HG03066 (cell line): ENCODE measurements around the gene ITGA2B.
A peak's percentile ranks its signal among the peaks of the same experiment; 100 is the strongest.
"Not testable (repeated sequence)": the region's sequence is repeated elsewhere in the genome, so short reads cannot be mapped to it uniquely, and the experiment has no call there.

Source experiments
- ATAC-seq: cut with Tn5 transposase; IDR thresholded peaks from one replicate; pipeline ENCODE4 v1.9.1; 2021; ENCODE audit warnings: low read depth; ENCODE audit not compliant: unreplicated experiment

Gene ITGA2B

DNA sequence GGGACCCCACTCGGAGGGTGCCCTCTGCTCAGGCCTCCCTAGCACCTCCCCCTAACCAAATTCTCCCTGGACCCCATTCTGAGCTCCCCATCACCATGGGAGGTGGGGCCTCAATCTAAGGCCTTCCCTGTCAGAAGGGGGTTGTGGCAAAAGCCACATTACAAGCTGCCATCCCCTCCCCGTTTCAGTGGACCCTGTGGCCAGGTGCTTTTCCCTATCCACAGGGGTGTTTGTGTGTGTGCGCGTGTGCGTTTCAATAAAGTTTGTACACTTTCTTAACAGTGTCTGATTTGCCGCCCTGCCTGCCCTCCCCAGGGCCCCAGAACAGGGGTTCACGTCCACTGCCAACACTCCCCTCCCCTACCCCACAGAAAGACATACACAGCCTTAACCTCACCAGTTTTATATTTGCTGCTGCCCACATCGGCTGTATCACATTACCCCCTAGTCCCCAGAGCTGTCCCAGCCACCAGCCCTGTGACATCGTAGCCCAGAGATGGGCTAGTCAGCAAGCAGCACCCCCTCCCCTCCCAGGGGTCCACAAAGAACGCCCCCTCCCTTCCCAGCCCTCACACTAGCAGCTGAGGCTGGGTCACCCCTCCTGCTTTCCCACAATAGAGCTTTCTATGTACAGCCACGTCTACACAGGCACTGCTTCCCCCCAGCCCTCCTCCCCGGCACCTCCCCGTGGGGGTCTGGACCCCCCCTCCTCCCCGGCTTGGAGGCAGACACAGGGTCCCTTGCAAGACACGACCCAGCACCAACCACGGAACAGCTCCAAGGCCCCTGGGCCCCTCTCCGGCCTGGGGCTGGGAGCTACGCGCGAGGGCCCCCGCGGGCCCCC is 36.4 kb downstream of the ITGA2B start:
- ATAC-seq = no peak

DNA sequence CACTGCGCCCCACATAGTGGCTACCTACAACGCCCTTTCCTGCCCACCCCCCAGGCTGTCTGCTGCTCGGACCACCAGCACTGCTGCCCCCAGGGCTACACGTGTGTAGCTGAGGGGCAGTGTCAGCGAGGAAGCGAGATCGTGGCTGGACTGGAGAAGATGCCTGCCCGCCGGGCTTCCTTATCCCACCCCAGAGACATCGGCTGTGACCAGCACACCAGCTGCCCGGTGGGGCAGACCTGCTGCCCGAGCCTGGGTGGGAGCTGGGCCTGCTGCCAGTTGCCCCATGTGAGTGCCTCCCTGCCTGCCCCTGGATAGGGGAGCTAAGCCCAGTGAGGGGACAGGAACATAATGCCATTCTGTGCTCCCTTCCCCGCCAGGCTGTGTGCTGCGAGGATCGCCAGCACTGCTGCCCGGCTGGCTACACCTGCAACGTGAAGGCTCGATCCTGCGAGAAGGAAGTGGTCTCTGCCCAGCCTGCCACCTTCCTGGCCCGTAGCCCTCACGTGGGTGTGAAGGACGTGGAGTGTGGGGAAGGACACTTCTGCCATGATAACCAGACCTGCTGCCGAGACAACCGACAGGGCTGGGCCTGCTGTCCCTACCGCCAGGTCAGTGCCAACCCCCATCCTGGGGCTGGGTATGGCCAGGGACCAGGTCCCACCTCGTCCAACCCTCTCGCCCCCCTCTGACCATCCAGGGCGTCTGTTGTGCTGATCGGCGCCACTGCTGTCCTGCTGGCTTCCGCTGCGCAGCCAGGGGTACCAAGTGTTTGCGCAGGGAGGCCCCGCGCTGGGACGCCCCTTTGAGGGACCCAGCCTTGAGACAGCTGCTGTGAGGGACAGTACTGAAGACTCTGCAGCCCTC is 37.3 kb downstream of the ITGA2B start:
- no peak for ATAC-seq

DNA sequence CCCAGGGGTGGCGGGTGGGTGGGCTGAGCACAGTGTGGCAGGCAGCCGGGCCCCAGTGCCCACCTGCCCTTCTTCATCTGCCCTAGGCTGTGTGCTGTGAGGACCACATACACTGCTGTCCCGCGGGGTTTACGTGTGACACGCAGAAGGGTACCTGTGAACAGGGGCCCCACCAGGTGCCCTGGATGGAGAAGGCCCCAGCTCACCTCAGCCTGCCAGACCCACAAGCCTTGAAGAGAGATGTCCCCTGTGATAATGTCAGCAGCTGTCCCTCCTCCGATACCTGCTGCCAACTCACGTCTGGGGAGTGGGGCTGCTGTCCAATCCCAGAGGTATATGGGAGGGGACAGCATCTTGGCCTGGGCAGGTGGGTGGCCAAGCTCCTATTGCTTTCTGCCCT is 38.0 kb downstream of the ITGA2B start:
- no peak for ATAC-seq

DNA sequence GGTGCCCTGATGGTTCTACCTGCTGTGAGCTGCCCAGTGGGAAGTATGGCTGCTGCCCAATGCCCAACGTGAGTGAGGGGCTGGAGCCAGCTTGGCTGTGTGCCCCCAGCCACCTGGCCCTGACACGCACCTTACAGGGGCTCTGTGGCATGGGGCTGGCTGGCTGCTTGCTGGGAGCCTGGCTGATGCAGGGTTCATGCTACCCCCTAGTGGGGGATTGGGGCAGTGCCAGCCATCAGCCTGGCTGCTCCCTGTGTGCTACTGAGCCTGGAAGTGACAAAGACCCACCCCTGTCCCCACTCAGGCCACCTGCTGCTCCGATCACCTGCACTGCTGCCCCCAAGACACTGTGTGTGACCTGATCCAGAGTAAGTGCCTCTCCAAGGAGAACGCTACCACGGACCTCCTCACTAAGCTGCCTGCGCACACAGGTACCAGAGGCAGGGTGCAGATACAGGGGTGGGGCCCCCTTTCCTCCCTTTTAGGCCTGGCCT is 38.7 kb downstream of the ITGA2B start:
- no peak for ATAC-seq

DNA sequence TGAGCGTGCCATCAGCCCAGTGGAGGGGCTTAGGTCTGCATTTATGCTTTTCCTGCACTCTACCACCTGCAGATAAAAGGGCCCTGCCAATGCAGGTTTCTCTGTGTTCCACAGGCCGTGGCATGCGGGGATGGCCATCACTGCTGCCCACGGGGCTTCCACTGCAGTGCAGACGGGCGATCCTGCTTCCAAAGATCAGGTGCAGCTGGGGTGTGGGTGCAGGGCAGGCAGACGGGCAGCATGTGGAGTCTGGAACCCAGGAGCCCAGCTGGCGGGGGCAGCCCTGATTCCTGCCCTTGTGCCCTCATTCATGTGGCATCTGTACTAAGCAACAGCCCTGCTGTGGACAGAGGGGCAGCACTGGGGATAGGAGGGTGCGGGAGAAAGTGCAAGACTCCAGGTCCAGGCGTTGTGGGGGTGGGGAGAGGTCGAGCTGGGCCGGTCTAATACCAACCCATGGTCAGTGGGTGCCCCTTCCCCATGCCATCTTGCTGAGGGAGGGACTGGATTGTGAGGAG is 39.8 kb downstream of the ITGA2B start:
- ATAC-seq = no peak

DNA sequence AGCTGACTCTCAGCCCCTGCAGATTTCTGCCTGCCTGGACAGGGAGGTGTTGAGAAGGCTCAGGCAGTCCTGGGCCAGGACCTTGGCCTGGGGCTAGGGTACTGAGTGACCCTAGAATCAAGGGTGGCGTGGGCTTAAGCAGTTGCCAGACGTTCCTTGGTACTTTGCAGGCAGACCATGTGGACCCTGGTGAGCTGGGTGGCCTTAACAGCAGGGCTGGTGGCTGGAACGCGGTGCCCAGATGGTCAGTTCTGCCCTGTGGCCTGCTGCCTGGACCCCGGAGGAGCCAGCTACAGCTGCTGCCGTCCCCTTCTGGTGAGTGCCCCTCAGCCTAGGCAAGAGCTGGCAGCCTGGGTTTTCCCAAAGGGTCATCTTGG is 40.5 kb downstream of the ITGA2B start:
- ATAC-seq = no peak

DNA sequence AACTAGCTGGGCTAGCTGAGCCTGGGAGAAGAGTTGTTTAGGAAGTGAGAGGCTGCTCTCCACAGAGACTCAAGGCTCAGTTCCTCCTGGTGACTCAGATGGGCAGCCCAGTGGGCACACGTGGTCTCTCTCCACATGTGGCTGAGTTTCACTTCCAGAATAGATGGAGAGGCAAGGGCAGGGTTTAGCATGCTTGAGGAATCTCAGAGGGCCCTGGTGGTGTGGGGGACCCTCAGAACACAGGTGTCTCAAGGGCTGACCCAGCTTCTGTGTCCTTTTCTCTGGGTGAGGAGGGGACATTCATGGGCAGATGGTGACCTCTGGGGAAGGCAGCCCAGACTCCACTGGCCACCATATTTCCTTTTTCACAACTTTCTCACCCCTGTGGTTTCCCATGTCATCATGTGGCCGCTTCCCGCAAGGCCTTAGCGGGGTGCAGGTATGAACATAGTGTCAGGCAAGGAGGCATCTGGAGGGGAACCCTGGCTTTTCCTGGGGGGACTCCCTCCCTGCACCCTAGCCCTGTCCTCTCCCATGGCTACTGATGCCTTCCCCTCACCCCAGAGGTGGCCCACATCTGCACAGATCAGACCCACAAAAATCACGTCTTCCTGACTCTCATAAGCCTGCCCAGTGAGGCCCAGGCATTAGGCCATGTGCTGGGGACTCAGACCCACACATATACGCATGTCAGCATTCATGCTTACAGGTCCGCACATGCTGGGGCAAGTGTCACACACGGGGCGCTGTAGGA is 41.0 kb downstream of the ITGA2B start:
- no peak for ATAC-seq

DNA sequence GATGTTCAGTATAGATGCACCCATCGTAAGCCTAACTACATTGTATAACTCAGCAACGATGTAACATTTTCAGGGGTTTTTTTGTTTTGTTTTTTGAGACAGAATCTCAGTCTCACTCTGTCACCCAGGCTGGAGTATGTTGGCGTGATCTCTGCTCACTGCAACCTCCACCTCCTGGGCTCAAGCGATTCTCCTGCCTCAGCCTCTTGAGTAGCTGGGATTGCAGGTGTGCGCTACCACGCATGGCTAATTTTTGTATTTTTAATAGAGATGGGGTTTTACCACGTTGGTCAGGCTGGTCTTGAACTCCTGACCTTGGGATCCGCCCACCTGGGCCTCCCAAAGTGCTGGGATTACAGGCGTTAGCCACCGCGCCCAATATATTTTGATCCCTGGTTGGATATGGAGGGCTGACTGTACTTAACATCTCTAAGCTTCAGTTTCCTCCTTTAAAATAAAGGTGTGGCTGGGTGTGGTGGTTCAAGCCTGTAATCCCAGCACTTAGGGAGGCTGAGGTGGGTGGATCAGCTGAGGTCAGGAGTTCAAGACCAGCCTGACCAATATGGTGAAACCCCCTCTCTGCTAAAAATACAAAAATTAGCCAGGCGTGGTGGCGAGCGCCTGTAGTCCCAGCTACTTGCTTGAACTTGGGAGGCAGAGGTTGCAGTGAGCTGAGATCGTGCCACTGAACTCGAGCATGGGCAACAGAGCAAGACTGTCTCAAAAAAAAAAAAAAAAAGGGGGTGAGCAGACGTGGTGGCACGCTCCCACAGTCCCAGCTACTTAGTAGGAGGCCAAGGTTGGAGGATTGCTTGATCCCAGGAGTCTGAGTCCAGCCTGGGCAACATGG is 42.0 kb downstream of the ITGA2B start:
- not testable (repeated sequence) for ATAC-seq

DNA sequence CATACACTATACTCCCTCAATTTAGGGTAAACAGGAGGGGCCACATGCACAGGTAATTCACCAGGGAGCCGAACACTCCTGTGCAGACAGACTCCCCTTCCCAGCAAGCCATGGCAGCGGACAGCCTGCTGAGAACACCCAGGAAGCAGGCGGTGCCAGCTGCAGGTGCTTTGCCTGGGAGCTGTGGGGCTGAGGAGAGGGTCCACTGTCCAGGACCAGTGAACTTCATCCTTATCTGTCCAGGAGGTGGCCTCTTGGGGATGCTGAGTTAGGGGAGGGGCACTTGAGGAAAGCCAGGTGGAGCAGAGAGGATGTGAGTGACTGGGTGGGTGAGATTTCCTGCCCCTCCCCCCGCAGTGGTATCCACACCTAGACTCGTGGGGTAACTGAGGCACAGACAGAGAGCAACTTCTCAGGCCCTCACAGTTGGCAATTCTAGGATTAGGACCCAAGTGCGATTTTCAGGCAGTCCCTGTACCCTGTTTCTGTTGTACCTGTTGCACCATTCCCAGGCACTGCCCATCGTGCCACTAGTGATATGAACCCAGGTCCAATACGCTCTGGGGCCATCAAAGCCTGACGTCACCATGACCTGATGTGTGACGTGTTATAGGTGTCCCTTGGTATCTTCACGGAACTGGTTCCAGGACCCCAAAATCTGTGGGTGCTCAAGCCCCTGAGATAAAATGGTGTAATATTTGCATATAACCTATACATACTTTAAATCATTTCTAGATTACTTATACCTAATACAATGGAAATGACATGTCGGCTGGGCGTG is 43.2 kb downstream of the ITGA2B start:
- no peak for ATAC-seq

DNA sequence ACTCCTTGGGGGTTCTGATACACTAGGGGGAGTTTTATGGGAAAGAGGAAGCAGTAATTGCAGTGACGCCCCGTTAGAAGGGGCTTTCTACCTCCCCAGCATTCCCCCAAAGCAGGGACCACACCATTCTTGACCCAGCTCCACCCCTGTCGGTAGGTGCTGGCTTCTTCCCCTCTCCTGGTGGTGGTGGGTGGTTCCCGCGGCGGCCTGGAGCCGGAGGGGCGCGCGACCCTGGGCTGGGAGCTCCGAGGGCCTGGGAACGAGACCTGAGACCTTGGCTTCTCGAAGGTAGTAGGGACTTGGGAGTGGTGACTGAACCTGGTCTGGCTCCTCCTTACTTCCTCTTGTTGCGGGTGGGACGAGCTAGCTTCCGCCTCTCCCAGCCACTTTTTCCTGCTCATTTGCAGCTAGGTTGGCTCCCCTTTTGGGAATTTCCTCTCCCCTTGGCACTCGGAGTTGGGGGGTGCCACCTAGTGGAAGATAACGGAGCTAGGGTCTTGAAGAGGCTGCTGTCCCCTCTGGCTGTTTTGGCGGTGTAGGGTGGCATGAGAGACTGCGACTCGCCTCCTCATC is 43.9 kb downstream of the ITGA2B start:
- ATAC-seq = no peak

DNA sequence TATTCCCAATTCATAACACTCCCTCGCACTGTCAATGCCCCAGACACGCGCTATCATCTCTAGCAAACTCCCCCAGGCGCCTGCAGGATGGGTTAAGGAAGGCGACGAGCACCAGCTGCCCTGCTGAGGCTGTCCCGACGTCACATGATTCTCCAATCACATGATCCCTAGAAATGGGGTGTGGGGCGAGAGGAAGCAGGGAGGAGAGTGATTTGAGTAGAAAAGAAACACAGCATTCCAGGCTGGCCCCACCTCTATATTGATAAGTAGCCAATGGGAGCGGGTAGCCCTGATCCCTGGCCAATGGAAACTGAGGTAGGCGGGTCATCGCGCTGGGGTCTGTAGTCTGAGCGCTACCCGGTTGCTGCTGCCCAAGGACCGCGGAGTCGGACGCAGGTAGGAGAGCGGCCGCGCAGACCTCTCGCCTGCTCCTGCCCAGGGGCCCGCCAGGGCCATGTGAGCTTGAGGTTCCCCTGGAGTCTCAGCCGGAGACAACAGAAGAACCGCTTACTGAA is 44.5 kb downstream of the ITGA2B start, which contains the start of gene GRN:
Gene GRN, plus strand, starts transcription at position 364 of the 515 bp plus-strand sequence. CDS start 3,863 bp downstream, outside the sequence.
- peak; percentile 67 for ATAC-seq

DNA sequence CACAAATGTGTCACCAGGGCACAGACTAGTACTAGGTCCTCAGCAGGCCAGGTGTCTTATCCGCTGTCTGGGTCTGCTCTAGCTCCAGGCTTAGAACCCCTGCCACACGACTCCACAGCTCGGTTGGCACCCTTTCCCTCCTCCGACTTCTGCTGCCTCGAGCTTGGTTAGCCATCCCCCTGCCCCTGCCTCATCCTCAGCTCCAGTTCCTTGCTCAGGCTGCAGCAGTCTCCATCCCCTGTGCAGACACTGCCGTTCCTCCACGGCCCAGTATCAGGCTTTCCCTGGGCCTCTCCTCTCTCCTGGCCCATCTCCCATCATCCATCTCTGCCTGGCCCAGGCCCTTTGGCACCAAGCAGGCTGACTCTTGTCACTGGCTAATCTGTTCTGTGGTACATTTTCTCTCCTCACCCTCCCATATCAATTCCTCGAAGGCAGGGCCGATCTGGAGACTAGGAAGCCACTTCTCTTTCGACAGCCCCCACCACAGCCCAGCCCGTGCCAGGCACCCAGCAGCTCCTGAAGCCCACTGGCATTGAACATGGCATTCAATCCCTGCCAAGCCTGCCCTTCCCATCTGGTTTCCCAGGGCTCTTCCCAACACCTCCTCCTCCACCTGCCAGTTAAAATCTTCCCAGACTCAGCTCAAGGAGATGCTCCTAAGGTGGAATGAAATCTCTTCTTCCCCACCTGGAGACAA is 45.8 kb downstream of the ITGA2B start:
- ATAC-seq = no peak

DNA sequence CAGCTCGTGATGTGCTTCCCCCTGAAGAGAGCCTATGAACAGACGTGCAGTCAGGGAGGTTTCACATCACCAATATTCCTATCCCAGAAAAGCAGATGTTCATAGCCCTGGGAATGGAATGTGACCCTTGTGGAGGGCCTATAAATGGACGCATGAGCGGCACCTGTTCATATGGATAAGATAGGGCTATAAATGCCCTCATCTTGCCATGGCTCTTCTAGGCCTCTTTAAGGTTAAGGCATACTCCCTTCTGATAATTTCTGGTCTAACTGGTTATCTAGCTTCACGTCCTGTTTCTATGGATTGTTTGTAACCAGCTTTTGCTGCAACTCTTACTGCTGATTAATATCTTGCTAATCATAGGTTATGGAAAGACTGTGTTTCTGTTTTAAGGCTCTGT is 48.9 kb downstream of the ITGA2B start:
- not testable (repeated sequence) for ATAC-seq

DNA sequence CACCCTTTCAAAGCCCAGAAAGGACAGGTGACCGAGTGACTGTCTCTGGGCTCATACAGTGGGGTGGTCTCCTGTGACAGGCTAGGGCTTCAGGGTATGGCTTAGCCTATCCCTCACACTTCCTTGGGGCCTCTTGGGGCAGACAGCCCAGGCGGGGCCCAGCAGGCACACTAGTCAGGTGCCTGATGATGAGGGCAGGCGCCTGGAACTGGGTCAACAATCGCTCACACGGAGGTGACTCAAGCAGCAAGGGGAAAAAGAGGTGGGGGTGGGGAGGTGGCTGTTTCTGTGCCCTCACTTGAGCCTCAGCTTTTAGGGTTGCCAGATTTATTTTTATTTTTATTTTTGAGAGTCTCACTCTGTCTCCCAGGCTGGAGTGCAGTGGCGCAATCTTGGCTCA is 50.7 kb downstream of the ITGA2B start:
- no peak for ATAC-seq

DNA sequence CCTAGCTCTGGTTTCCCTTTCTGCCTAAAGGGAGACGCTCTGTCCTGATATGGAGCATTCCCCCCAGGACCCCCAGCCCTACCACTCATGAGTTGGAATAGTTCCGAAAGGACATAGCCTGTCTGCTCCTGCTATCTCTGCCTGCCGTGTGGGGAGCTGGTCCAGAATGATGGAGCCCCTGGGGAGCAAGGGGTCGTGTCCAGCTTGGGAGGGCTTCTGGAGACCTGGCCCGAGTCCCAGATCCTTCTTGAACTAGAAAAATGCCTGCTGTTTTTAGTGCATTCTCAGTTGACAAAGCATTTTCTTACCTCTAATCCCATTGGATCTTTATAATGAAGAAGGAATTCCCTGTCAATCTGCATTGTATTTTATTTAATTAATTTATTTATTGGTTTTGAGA is 53.5 kb downstream of the ITGA2B start:
- ATAC-seq = no peak

DNA sequence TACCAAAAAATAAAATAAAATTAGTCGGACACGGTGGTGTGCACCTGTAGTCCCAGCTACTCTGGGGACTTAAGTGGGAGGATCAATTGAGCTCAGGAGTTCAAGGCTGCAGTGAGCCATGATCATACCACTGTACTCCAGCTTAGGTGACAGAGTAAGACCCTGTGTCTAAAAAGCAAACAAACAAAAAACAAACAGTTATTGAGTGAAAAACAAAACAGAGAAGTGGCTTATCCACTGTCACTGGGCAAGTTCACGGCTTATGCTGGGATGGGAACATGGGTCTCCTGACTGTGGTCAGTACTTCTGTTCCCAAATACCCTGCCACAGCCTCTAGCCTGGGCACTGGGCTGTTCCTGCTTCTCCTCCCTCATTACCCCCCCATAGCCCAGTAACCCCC is 53.9 kb downstream of the ITGA2B start:
- ATAC-seq = no peak

DNA sequence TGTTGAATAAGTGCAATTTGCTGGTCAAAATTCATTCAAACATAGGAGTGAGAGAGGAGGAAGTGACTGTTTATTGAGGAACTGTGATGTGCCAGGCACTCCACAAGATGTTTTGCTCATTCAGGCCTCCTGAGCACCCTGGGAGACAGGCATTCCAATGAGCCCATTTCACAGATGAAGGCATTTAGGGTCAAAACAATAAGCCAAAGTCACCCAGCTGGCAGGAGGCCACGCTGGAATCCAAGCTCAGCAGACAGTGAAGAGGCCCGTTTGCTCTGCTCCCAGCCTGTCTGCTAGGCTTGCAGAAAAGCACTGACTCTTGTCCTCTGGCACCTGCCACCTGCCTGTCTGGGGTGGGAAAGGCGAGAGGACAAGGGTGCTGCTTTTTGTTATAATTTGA is 54.7 kb downstream of the ITGA2B start:
- no peak for ATAC-seq

DNA sequence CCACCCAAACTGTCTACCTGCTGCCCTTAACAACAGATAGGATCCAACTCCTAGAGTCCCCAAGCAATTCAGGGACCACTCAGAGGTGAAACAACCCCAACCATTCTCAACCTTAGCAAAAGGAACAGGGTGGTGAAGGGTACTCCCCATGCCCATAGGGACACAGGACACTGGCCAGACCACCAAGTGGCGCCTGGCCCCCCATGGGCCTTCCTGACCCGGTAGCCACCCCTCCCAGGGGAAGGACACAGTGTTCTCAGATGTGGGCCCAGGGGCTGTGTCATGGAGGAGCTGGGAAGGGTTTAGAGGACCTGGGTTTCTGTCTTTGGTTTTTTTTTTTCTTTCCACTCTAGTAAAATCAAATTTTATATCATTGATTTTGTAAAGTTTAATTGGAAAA is 55.1 kb downstream of the ITGA2B start:
- ATAC-seq = no peak
